Dermis blood vessel endothelial cell (primary cell): ENCODE measurements around the gene GDPD5. TPM values are rescaled to one million over a fixed set of nuclear protein-coding genes. Genes with fewer than 3 reads are reported as not detected.
A peak's percentile ranks its signal among the peaks of the same experiment; 100 is the strongest.

Experiments
- DNase-seq: peaks from one replicate; pipeline ENCODE4 v3.0.0; 2010
- total RNA-seq: library from RNA; depleted of rRNA; stranded (reverse); fragments of >200 nt; gene quantifications from 2 replicates; pipeline ENCODE4 v1.2.3, GENCODE V29; 2014

The GDPD5 gene
- total RNA-seq, 1 donor from 2014 or later: 37.4 TPM

GRCh38 chr11:75510004-75510722 is 15.6 kb downstream of the GDPD5 start:
- no peak for DNase-seq

- DNase-seq: no peak
Observed at GRCh38 chr11:75509020-75509720, 16.6 kb downstream of the GDPD5 start.

- no peak for DNase-seq
Observed at GRCh38 chr11:75508051-75508561, 17.6 kb downstream of the GDPD5 start.

- DNase-seq: no peak
Observed at GRCh38 chr11:75507571-75507970, 18.2 kb downstream of the GDPD5 start.

GRCh38 chr11:75506827-75507226 is 18.9 kb downstream of the GDPD5 start:
- no peak for DNase-seq

- DNase-seq: no peak
Observed at GRCh38 chr11:75505916-75506692, 19.6 kb downstream of the GDPD5 start.

GRCh38 chr11:75504501-75504900 is 21.2 kb downstream of the GDPD5 start:
- no peak for DNase-seq

- no peak for DNase-seq
Observed at GRCh38 chr11:75503531-75504099, 22.1 kb downstream of the GDPD5 start.

GRCh38 chr11:75502138-75502537 is 23.6 kb downstream of the GDPD5 start:
- peak; percentile 13 for DNase-seq

GRCh38 chr11:75500742-75501141 is 25.0 kb downstream of the GDPD5 start:
- DNase-seq: no peak

- DNase-seq: peak; percentile 19
Observed at GRCh38 chr11:75499423-75500190, 26.1 kb downstream of the GDPD5 start.

- DNase-seq: no peak
Observed at GRCh38 chr11:75498556-75499255, 27.0 kb downstream of the GDPD5 start.

GRCh38 chr11:75497788-75498409 is 27.8 kb downstream of the GDPD5 start:
- DNase-seq: no peak

GRCh38 chr11:75496305-75496752 is 29.4 kb downstream of the GDPD5 start:
- peak; percentile 57 for DNase-seq

- peak; percentile 12 for DNase-seq
Observed at GRCh38 chr11:75495749-75496304, 29.9 kb downstream of the GDPD5 start.

- DNase-seq: no peak
Observed at GRCh38 chr11:75493626-75494025, 32.1 kb downstream of the GDPD5 start.

- DNase-seq: peak; percentile 72
Observed at GRCh38 chr11:75492181-75492820, 33.4 kb downstream of the GDPD5 start.

GRCh38 chr11:75491465-75491864 is 34.3 kb downstream of the GDPD5 start:
- DNase-seq: no peak

- DNase-seq: peak; percentile 61
Observed at GRCh38 chr11:75490221-75491181, 35.2 kb downstream of the GDPD5 start.
